GM18508 (cell line): ENCODE measurements around the gene RECQL5.

Source experiments
- ATAC-seq: cut with Tn5 transposase; IDR thresholded peaks from one replicate; pipeline ENCODE4 v1.9.1; 2021; ENCODE audit warnings: moderate number of reproducible peaks; ENCODE audit not compliant: insufficient read depth, unreplicated experiment

Gene RECQL5

DNA sequence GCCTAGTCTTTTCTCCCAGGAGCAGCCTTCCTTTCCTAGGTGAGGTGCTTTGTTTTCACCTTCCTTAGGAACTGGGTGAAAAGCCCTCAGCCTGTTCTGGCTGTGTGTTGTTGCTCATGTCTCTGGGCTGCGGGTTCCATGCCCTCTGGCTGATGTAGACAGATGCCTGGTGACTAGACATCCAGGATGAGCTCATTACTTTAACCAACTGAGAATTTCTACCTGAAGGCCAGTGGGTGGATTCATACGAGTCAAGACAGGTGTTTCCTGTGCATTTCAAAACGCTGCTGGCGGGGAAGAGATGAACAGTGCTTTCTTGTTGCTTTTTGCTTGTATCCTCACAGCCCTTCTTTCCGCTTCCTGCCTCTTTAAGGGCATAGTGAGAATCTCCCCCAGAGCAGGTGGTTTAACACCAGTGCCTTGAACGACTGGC, 22.5 kb upstream of the RECQL5 start:
- ATAC-seq, result no peak

DNA sequence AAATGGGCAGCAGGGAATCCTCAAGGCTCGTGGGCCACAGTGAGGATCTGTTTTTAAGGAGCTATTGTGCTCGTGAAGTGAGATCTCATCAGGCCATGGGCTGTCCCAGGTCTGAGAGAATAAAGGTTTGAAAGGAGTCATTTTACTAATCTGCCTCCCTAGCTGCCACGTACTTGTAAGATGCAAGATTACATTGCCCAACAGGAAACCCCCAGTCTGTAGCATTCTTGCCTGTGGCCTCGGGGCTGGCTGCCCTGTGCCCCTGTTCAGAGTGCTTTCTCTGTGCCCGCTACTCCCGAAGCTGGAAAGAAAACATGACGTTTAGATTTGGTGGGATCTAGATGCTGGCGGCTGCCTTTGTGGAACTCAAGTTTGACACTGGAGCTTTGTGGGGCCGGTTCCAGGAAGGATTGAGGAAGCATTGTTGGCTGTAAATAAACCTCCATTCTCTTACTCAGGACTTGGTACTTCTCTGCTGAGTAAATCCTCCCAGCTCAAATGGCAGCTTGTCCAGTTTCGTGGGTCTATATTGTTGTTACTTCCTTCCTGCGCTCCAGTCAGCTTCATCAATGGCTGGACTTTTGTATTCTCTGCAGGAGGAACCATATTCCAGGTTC, 21.4 kb upstream of the RECQL5 start:
- no peak for ATAC-seq

DNA sequence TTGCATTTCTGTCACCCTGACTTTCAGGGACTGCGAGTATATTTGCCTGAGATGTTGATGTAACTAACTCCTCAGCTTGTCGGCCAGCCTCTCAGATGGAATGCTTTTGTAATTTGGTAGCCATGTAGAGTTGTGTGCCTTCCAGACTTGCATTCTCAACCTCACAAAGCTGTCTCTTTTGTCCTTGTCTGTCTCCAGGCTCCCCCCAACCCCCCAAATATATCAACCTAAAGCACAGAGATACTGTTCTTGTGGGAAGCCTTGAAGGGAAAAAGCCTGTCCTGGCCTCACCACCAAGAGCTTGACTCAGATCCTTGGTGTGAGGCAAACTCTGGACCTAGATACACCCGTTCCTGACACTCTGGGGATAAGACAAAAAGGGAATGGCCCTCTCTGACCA, 18.5 kb upstream of the RECQL5 start:
- no peak for ATAC-seq

DNA sequence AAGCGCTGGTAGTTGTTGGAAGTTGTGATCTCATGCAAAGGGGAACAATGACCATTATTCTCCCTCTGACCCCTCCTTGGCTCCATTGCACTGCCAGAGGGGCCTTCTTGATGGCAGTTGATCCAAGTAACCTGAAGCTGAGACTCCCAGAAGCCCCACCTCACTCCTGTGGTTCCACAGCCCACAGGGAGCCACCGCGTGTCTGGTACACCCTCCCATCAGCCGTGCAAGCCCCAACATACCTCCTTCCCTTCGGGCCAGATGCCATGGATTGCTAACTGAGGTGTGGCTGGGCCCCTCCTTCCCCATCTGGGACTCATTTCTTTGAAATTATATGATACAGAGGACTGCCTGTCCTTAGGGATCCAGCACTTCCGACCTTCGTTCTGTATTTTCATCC, 18.0 kb upstream of the RECQL5 start:
- no peak for ATAC-seq

DNA sequence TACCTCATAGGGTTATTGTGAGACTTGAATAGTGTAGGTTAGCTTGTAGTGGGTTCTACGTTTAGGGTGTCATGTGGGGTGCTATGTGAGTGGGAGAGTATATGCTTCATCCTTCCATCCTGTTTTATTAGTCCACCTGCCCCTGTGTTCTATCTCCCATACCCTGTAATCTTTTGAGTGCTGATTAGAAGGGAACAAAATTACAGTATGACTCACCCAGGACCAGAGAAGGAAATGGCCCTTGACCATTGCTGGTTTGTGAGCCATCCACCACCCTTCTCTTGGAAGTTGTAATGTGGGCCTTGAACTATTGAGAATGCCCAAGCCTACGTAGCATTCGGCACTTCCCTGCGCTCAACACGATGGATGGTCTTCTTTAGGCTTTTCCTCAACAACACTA, 17.3 kb upstream of the RECQL5 start:
- ATAC-seq, result no peak

DNA sequence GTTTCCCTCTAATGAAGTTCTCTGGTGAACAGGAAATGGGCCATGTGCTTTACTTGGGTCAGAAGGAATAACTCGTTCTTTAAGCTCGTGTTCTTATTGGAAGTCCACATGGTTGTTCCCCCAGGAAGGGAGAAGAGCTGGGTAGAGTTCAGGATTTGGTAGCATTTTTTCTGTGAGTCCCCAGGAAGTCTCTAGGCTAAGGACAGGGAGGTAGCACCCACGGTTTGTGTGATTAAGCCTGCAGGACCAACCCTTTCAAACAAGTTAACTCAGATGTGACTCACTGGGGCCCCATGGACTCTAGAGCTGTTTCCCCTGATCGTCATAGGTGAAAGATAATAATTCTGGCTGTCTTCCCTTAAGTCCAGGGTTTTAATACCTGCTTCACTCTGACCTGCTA, 16.6 kb upstream of the RECQL5 start:
- no peak for ATAC-seq

DNA sequence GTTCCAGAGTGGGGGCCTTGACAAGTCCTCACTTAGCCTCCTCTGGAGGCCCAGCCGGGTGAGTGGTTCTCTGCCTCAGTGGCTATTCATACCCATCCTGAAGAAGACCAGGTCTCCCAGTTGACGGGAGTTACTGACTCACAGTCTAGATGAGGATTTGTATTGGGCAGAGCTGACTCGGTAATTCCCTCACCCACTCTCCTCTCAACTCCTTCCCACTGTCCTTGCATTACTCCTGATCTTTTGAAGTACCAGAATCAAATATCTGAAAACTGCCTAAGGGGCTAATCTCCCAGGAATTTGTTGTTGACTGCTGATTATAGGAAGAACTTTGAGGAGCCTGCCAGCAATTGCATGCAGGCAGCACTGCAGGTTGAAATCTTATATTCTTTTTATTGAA, 14.3 kb upstream of the RECQL5 start:
- ATAC-seq, result no peak

DNA sequence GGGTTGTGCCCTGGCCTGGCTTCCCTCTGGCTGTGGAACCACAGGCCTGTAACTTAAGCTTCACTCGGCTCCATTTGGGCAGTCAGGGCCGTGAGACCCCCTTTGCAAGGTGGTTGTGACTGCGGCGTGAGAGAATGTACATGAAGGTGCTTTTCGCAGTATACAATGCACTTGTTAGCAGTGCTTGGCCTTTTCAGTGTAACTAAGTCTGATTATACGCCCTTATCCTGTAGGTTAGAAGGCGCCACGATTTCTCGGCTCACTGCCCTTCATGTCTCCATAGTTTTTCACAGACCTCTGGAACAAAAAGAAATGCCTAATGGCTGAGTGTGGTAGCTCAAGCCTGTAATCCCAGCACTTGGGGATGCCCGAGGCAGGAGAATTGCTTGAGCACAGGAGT, 13.5 kb upstream of the RECQL5 start:
- no peak for ATAC-seq

DNA sequence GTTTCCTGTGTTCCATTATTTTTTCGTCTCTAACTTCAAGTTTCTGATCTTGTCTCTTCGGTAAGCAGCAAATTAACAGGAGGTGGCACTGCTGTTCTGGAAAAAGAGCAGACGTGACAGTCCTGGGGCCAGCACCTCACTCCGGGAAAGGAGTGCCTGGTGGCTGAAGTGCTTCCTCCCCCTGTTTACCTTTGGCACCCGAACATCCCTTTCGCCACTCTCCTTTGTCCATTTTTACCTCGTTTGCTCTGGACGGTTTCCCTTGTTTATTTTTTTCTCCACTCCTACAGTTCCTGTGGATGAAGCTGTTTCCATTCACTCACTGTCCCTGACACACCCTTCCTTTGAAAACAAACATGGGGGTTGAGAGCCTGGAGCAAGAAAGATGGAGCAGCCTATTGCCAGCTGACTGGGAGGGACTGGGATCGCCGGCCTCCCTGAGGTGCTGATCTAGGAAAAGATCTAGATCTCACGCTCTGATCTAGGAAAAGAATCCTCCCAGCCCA, 12.8 kb upstream of the RECQL5 start:
- no peak for ATAC-seq

DNA sequence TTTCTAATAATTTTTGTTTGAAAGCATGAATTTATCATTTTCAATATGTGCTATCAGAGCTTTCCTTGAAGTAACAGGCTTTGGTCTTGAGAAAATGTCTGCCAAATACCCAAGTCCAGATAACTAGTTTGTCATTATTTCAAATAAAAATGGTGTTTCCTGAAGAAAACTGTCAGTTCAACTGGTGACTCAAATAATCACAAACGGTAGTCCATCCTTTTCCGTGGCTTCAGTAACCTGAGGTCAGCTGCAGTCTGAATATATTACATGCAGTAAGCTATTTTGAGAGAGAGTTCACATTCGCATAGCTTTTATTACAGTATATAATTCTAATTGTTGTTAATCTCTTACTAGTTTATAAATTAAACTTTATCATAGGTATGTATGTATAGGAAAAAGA, 9.5 kb upstream of the RECQL5 start:
- ATAC-seq, result no peak

DNA sequence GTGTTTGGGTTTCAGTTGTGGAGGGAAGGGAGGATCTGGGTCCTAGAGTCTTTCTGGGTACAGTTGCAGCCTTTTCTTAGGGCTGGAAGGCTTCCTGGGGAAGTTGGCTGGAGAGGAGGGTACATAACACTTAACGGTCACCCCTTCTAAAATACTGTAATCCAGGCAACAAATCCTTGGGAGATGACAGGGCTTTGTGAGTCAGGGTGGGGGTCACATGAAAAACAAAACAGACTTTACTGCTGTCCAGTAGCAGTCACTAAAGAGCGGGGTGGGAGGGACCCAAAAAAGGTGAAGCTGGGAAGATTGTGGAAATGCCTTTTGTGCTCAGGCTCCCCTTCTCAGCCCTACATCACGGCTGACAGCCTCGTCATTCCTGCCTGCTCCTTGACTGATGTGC, 6.5 kb upstream of the RECQL5 start:
- ATAC-seq, result no peak

DNA sequence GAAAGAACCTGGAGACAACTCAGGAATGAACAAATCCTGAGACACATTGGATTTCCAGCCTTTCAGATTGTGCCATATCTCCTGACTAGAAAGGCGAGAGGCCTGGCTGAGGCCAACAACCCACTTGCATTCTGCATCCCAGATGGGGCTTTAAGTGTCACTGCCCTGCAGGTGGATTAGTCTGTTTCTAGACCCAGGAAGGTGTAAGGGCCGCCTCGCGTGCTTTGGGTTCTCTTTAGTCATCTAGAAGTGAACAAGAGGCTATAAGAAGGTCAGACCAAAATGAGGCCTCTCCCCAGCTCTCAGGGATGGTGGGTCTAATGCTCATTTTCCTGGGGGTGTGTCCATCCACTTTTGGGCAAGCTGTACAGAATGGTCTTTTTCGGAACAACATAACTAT, 5.1 kb upstream of the RECQL5 start:
- ATAC-seq, result no peak

DNA sequence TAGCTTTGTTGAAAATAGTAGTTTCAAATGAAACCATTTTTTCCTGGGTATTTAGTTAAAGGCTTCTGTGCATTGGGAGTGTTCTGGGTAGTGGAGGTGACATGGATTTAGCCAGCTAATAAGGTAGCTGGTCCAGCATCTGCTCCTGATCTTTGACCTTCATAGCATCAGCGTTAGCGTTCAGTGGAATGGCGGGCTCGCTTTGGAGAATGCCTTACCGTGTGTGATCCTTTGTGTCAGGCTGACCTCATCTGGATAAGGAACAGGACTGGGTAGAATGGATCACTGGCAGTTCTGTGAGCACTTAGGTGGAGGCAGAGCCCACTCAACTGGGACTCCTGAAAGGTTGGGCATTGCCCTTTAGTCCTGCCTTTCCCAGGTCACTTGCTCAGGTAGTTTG, 3.9 kb upstream of the RECQL5 start:
- no peak for ATAC-seq

DNA sequence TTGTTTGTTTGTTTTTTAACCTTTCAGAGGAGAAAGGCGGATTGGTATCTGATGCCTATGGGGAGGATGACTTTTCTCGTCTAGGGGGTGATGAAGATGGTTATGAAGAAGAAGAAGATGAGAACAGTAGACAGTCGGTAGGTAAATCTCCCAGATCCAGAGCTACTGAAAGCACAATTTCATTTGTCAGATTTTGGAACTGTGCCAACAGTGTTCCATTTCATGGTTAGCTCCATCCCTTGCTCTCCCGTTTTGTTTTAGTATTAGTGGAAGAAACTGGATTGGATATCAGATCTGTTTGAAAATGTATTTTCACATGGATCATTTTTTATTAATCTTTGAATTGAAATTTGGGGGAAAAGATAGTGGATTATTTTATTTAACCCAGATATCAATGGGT, 1.5 kb upstream of the RECQL5 start:
- ATAC-seq, result no peak

DNA sequence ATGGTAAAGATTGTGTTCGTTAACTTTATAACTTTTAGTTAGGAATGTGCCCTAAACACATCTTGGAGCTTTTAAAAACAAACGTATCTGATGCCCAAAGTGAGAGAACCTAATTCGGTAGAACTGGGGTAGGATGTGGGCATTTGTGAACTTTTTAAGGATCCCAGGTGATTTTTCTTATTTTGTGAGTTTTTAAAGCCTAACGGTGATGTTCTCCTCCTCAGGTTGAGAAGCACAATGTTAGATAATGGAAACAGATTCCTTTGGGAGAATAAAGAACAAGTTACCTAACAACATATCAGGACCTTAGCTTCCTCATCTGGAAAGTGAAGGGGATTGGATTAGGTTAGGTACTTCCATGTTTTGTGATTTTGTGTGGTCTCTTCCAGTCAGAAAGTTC, 871 bp upstream of the RECQL5 start:
- no peak for ATAC-seq

DNA sequence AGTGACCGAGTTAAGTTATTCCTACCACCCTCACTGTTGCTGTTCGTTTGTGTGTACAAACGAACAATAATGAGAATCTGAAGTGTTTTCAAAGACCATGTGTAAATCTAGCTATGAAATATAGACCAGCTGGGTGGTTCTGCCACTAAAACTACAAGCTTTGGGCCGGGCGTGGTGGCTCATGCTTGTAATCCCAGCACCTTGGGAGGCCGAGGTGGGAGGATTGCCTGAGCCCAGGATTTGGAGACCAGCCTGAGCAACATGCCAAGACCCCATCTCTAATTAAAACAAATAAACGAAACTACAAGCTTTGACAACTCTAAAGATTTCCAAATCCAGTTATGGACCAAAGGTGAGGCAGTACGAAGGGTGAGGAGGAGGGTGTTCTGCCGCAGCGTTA, 973 bp downstream of the RECQL5 start:
- ATAC-seq, result no peak

DNA sequence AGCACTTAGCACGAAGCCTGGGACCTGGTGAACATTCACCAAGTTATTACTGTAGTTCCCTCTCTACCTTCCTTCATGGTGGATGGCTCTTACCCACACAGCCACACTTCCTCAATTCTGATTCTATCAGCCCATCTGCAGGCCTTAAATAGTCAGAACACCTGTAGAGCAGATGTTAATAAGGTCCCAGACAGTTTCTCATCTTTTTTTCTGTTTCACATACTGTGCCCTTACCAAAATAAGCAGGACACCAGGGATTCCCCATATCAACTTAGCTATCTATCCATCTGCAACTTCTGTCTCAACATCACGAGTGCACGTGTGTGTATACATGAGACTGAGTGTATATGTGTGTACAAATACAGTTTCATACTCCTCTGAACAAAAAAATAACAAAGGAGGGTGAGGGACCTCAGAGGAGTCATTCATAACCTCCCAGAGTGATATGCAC, 2.8 kb downstream of the RECQL5 start:
- peak; percentile 60 for ATAC-seq

DNA sequence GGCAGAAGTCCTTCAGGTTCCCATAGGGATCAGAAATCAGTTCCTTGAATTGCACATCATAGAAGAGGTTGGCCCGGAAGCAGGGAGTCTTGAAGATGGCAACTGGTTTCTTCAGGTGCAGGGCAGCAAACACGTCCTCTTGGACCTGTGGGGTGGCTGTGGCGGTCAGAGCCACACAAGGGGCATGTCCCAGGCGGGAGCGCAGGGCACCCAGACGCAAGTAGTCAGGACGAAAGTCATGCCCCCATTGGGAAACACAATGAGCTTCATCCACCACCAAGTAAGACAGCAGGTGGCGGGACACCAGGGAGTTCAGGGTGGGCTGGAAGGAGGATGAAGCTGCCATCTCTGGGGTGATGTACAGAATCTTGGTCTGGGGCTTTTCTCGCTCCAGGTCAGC, 4.4 kb downstream of the RECQL5 start:
- no peak for ATAC-seq

DNA sequence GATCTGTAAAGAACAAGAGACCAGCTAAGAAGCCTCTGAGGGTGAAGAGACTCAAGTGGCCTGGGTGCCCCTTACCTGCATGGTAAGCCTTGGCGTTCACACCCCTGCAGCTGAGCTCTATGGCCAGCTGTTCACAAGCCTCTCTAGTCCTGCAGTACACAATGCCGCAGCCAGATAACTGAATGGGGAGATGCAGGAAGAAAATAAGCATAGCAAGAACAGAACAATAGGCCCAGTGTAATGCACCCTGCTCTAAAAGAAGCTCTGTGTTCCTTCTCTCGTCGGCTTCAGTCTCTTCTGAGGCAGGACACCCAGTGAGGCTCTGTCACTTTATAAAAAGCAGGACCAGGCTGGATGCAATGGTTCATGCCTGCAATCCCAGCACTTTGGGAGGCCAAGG, 5.4 kb downstream of the RECQL5 start:
- no peak for ATAC-seq

DNA sequence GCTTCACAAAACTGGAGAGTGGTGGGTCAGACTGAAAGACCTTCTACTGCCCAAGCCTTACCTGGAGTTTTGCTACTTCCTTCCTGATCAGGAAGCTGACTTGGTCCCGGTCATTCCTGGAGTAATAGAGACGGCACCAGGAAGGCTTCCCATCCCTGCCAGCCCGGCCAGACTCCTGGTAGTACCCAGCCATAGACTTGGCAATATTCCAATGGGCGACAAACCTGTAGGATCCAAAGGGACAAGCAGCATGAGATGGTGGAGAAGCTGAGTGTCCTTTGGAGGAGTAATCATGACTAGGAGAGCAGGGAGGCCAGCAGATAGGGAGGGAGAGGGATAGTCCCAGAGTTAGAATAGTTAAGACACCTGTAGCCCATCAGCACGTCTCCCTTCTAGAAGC, 8.7 kb downstream of the RECQL5 start:
- ATAC-seq, result no peak

DNA sequence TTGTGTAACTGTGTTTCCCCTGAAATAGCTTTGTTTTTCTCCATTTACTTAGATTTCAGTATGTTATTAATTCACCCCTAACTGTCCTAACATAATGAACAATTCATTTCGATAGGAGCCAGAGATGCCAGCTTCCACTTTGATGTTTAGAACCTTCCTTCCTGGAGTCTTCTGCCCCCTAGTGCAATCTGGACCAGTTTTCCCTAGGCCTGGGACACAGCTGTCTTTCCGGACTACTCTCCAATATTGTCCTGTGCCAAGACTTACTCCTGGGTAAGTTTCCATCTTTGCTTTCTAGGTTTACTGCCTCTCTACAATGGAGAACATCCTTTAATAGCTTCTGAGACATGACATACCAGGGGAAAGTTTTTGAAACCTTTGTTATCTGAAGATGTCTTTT, 12.8 kb downstream of the RECQL5 start:
- no peak for ATAC-seq

DNA sequence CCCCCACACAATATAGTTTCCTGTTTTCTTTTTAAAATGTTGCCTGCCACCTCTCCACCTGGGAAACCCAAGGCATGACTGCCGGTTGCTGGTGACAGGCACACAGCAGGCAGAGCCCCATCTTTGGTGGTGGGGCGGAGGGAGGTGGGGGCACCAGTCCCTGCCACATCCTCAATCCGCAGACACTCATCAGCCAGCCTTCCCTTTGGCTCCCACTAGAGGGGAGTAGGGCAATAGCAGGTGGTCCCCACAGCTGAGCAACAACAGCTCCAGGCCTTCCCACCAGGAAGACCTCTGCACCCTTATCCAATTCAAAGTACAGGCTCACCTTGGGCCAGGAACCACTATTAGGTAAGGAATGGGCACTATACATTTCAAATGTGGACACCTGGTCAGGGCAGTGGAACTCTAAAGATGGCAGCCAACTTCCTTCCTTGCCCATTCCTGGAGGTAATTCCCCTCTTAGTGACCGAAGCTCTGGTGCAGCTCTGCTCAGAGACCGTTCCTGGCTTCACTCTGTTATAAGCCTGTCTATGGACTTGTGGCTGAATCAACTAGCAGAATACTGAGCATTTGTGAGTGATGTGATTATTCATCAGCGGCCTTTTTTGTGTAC, 13.9 kb downstream of the RECQL5 start:
- ATAC-seq, result no peak
